Measurements from ENCODE around the gene MAPRE3. TPM values are rescaled to one million over a fixed set of nuclear protein-coding genes. Genes with fewer than 3 reads are reported as not detected.

Gene MAPRE3
- total RNA-seq, 1 experiment from 2014 or later: 11.6 TPM

- H3K9me3 ChIP-seq (ENCODE audit: control insufficient read depth, insufficient read depth, low read depth, low read length): no peaks in the 10 kb centered on the region
- H3K4me3 ChIP-seq (ENCODE audit: low read depth in 2 of 2, low read length in 2 of 2): peak within 1 kb of the TSS; percentile 81 to 94
- H3K27me3 ChIP-seq (ENCODE audit: control insufficient read depth, insufficient read depth, low read length): no peaks in the 10 kb centered on the region
- DNase-seq (ENCODE audit: low read depth, low spot score) (no peak), ATAC-seq (peak; percentile 100)
- BruUV-seq (replicated peaks): no TSS peak
- intact Hi-C loops (cut with micrococcal nuclease; ENCODE audit: unreplicated experiment): no loop called here
- TF ChIP-seq POLR2AphosphoS5 (IDR thresholded peaks at IDR 0.05; ENCODE audit: low read depth, low read length) (peak; percentile 75), REST (IDR thresholded peaks at IDR 0.05; ENCODE audit: insufficient read depth in 1 of 2, low read depth in 2 of 2, low read length in 1 of 2) (no peak), TCF7L2 (IDR thresholded peaks at IDR 0.05; ENCODE audit: low read depth, low read length) (no peak), SIN3A (IDR thresholded peaks at IDR 0.05; ENCODE audit: borderline replicate concordance, insufficient read depth, low read depth, low read length) (peak; percentile 79; the same call in 1 of the 2 replicates)
- H3K4me1 ChIP-seq (ENCODE audit: control insufficient read depth, insufficient read depth, low read length): peaks cover 7% of the 10 kb centered on the region
- ChIA-PET CTCF (interaction anchor here (0.6 kb wide), 1 partner anchor 61 kb away, joined by 6 read pairs; no protein-coding TSS in a partner anchor), POLR2A (no interaction called here)
- peaks cover 5% of the 10 kb centered on the region; the same call in 1 of the 2 replicates for H3K36me3 ChIP-seq (ENCODE audit: control insufficient read depth, insufficient read depth, low read length)
- in situ Hi-C loops (cut with HindIII; ENCODE audit: low pct_unique_long_range_greater_than_20kb, low sequenced_read_pairs): no loop called here
- peak within 1 kb of the TSS; percentile 93 for H3K27ac ChIP-seq (ENCODE audit: low read length)
These were observed 62.2 kb downstream of the MAPRE3 start, which contains the start of gene TMEM214 for GRCh38 chr2:27032495-27033252. Gene TMEM214, plus strand, starts transcription at chr2:27032965. Its CDS starts 51 bp downstream, at chr2:27033016.

GRCh38 chr2:27033253-27033852, 62.9 kb downstream of the MAPRE3 start:
- H3K27me3 ChIP-seq (ENCODE audit: control insufficient read depth, insufficient read depth, low read length): no peaks in the 10 kb centered on the region
- H3K9me3 ChIP-seq (ENCODE audit: control insufficient read depth, insufficient read depth, low read depth, low read length): no peaks in the 10 kb centered on the region
- H3K36me3 ChIP-seq (ENCODE audit: control insufficient read depth, insufficient read depth, low read length): peaks cover 5% of the 10 kb centered on the region; the same call in 1 of the 2 replicates
- peak overlapping the region; percentile 81 to 94 for H3K4me3 ChIP-seq (ENCODE audit: low read depth in 2 of 2, low read length in 2 of 2)
- peak overlapping the region; percentile 93 for H3K27ac ChIP-seq (ENCODE audit: low read length)
- in situ Hi-C loops (cut with HindIII; ENCODE audit: low pct_unique_long_range_greater_than_20kb, low sequenced_read_pairs) (no loop called here), intact Hi-C loops (cut with micrococcal nuclease; ENCODE audit: unreplicated experiment) (no loop called here)
- ChIA-PET CTCF (no interaction called here), POLR2A (no interaction called here)
- TF ChIP-seq POLR2AphosphoS5 (IDR thresholded peaks at IDR 0.05; ENCODE audit: low read depth, low read length): no peak
- no peak for TF ChIP-seq REST (IDR thresholded peaks at IDR 0.05; ENCODE audit: insufficient read depth in 1 of 2, low read depth in 2 of 2, low read length in 1 of 2)
- no peak for TF ChIP-seq TCF7L2 (IDR thresholded peaks at IDR 0.05; ENCODE audit: low read depth, low read length)
- TF ChIP-seq CTCF (IDR thresholded peaks at IDR 0.05): no peak
- no peak for TF ChIP-seq SIN3A (IDR thresholded peaks at IDR 0.05; ENCODE audit: borderline replicate concordance, insufficient read depth, low read depth, low read length)
- H3K4me1 ChIP-seq (ENCODE audit: control insufficient read depth, insufficient read depth, low read length): peaks cover 7% of the 10 kb centered on the region
- TSS peak; percentile 81 for BruUV-seq (replicated peaks)
- DNase-seq (ENCODE audit: low read depth, low spot score) (no peak), ATAC-seq (no peak)
